ENCODE results near the gene RNF38.

DNA sequence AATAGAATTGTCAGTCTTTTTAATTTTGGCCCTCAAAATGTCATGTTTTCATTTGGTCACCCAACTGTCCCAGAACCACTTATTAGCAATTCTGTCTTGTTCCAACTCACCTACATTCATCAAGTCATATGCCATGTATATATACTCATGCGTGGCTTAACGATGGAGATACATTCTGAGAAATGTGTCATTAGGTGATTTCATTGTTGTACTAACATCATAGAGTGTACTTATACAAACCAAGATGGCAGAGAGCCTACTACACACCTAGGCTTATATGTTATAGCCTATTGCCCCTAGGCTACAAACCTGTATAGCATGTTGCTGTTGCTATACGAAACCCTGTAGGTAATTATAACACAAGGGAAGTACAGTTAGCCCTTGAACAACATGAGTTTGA lies 36.6 kb downstream of the RNF38 start:
- no peak for TF ChIP-seq MYC (IDR thresholded peaks at IDR 0.05; ENCODE audit: low read depth, low read length)
- TF ChIP-seq MYC (CRISPR knock-in tag; IDR thresholded peaks at IDR 0.05; ENCODE audit: borderline replicate concordance, low read depth): no peak
- TF ChIP-seq CTCF (IDR thresholded peaks at IDR 0.05 in 2 of 3, conservative IDR thresholded peaks at IDR 0.05 in 1 of 3; ENCODE audit: insufficient read depth in 2 of 3, low read depth in 1 of 3, low read length in 3 of 3): no peak
- no peak for TF ChIP-seq ZNF274 (IDR thresholded peaks at IDR 0.05; ENCODE audit: borderline replicate concordance, low read depth, low read length)
- no peak for TF ChIP-seq PTRF (tag; IDR thresholded peaks at IDR 0.05)
- no peak for TF ChIP-seq POLR2AphosphoS5 (IDR thresholded peaks at IDR 0.05; ENCODE audit: control insufficient read depth, insufficient read depth, low read depth, low read length)
- no peak for TF ChIP-seq JUND (IDR thresholded peaks at IDR 0.05; ENCODE audit: borderline replicate concordance, low read depth, low read length)
- TF ChIP-seq JUND (tag; IDR thresholded peaks at IDR 0.05; ENCODE audit: borderline replicate concordance, low read depth, low read length): no peak
- no peak for TF ChIP-seq ZBTB7A (IDR thresholded peaks at IDR 0.05; ENCODE audit: borderline replicate concordance, control insufficient read depth, low read depth, low read length)
- TF ChIP-seq SMARCA5 (IDR thresholded peaks at IDR 0.05): no peak
- TF ChIP-seq, protein P1, sequence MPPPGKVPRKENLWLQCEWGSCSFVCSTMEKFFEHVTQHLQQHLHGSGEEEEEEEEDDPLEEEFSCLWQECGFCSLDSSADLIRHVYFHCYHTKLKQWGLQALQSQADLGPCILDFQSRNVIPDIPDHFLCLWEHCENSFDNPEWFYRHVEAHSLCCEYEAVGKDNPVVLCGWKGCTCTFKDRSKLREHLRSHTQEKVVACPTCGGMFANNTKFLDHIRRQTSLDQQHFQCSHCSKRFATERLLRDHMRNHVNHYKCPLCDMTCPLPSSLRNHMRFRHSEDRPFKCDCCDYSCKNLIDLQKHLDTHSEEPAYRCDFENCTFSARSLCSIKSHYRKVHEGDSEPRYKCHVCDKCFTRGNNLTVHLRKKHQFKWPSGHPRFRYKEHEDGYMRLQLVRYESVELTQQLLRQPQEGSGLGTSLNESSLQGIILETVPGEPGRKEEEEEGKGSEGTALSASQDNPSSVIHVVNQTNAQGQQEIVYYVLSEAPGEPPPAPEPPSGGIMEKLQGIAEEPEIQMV (tag; conservative IDR thresholded peaks at IDR 0.05; ENCODE audit: low read depth): no peak
- no peak for TF ChIP-seq ARID3A (IDR thresholded peaks at IDR 0.05; ENCODE audit: borderline replicate concordance, low read depth, low read length)
- no peak for TF ChIP-seq SRSF9 (IDR thresholded peaks at IDR 0.05; ENCODE audit: borderline replicate concordance, low read depth, low read length)

Data from K562 (cell line).